ENCODE results near the gene STK24. TPM values are rescaled to one million over a fixed set of nuclear protein-coding genes. Genes with fewer than 3 reads are reported as not detected.

Gene STK24
- total and polyA plus RNA-seq, 2 of the 8 experiments (the other 6 are each of a cell fraction or from before 2014, with no cell fraction given): 62.8 to 143 TPM

DNA sequence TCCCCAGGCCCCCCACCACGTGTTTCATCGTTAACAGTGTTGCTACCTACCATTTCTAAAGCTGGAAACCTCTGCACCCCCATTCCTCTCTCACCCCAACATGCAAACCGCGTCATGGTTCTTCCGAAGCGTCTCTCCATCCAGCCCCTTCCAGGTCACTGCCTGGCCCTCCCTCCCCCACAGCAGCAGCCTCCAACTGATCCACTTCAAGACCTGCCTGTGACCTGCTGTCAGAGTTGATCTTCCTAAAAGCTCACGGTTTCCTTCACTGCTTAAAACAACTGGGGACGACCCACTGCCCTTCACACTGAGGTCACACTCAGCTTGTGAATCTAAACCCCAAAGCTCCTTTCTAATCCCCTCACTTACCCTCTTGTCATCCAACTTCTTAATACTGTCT lies 47.7 kb downstream of the STK24 start (continued):
- TF ChIP-seq, protein P1, sequence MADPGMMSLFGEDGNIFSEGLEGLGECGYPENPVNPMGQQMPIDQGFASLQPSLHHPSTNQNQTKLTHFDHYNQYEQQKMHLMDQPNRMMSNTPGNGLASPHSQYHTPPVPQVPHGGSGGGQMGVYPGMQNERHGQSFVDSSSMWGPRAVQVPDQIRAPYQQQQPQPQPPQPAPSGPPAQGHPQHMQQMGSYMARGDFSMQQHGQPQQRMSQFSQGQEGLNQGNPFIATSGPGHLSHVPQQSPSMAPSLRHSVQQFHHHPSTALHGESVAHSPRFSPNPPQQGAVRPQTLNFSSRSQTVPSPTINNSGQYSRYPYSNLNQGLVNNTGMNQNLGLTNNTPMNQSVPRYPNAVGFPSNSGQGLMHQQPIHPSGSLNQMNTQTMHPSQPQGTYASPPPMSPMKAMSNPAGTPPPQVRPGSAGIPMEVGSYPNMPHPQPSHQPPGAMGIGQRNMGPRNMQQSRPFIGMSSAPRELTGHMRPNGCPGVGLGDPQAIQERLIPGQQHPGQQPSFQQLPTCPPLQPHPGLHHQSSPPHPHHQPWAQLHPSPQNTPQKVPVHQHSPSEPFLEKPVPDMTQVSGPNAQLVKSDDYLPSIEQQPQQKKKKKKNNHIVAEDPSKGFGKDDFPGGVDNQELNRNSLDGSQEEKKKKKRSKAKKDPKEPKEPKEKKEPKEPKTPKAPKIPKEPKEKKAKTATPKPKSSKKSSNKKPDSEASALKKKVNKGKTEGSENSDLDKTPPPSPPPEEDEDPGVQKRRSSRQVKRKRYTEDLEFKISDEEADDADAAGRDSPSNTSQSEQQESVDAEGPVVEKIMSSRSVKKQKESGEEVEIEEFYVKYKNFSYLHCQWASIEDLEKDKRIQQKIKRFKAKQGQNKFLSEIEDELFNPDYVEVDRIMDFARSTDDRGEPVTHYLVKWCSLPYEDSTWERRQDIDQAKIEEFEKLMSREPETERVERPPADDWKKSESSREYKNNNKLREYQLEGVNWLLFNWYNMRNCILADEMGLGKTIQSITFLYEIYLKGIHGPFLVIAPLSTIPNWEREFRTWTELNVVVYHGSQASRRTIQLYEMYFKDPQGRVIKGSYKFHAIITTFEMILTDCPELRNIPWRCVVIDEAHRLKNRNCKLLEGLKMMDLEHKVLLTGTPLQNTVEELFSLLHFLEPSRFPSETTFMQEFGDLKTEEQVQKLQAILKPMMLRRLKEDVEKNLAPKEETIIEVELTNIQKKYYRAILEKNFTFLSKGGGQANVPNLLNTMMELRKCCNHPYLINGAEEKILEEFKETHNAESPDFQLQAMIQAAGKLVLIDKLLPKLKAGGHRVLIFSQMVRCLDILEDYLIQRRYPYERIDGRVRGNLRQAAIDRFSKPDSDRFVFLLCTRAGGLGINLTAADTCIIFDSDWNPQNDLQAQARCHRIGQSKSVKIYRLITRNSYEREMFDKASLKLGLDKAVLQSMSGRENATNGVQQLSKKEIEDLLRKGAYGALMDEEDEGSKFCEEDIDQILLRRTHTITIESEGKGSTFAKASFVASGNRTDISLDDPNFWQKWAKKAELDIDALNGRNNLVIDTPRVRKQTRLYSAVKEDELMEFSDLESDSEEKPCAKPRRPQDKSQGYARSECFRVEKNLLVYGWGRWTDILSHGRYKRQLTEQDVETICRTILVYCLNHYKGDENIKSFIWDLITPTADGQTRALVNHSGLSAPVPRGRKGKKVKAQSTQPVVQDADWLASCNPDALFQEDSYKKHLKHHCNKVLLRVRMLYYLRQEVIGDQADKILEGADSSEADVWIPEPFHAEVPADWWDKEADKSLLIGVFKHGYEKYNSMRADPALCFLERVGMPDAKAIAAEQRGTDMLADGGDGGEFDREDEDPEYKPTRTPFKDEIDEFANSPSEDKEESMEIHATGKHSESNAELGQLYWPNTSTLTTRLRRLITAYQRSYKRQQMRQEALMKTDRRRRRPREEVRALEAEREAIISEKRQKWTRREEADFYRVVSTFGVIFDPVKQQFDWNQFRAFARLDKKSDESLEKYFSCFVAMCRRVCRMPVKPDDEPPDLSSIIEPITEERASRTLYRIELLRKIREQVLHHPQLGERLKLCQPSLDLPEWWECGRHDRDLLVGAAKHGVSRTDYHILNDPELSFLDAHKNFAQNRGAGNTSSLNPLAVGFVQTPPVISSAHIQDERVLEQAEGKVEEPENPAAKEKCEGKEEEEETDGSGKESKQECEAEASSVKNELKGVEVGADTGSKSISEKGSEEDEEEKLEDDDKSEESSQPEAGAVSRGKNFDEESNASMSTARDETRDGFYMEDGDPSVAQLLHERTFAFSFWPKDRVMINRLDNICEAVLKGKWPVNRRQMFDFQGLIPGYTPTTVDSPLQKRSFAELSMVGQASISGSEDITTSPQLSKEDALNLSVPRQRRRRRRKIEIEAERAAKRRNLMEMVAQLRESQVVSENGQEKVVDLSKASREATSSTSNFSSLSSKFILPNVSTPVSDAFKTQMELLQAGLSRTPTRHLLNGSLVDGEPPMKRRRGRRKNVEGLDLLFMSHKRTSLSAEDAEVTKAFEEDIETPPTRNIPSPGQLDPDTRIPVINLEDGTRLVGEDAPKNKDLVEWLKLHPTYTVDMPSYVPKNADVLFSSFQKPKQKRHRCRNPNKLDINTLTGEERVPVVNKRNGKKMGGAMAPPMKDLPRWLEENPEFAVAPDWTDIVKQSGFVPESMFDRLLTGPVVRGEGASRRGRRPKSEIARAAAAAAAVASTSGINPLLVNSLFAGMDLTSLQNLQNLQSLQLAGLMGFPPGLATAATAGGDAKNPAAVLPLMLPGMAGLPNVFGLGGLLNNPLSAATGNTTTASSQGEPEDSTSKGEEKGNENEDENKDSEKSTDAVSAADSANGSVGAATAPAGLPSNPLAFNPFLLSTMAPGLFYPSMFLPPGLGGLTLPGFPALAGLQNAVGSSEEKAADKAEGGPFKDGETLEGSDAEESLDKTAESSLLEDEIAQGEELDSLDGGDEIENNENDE (IDR thresholded peaks at IDR 0.05; ENCODE audit: insufficient replicate concordance, low read length): no peak
- TF ChIP-seq CREB1 (IDR thresholded peaks at IDR 0.05) (no peak), KDM5A (IDR thresholded peaks at IDR 0.05; ENCODE audit: low read length) (no peak), KDM1A (IDR thresholded peaks at IDR 0.05; ENCODE audit: borderline replicate concordance, low read length) (no peak), ZNF274 (IDR thresholded peaks at IDR 0.05; ENCODE audit: borderline replicate concordance, extremely low read depth, low read length) (no peak)
- TF ChIP-seq, protein P2, sequence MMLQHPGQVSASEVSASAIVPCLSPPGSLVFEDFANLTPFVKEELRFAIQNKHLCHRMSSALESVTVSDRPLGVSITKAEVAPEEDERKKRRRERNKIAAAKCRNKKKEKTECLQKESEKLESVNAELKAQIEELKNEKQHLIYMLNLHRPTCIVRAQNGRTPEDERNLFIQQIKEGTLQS (IDR thresholded peaks at IDR 0.05; ENCODE audit: insufficient read depth, low read depth, low read length): no peak
